A673 (cell line): ENCODE data around the gene NASP. TPM values are rescaled to one million over a fixed set of nuclear protein-coding genes. Genes with fewer than 3 reads are reported as not detected.

Source experiments
- BruUV-seq: library from RNA; stranded (reverse); fragments of 400-500 nt; replicated peaks from 2 replicates; lab custom pipeline; 2021; lab: Mats Ljungman, UMichigan
- CTCF ChIA-PET: fragments of 300-600 bp; sonication (Branson Sonifier 250); formaldehyde crosslinking; loops from one replicate; lab custom pipeline; 2022; ENCODE audit warnings: antibody characterized with exemption; lab: Charles Lee
- POLR2A ChIA-PET: fragments of 300-600 bp; sonication (Branson Sonifier 250); formaldehyde crosslinking; loops from one replicate; lab custom pipeline; 2022; ENCODE audit warnings: antibody characterized with exemption; ENCODE audit not compliant: low non-redundant PET; lab: Charles Lee
- DNase-seq: peaks from one replicate; pipeline ENCODE4 v3.0.0-alpha.2; 2015; ENCODE audit warnings: low spot score
- H3K27ac ChIP-seq: fragments of 200-600 bp; sonication (generic); 2 replicates; pipeline ENCODE4 v1.5.1; 2016; ENCODE audit warnings: mixed run types, low read depth, mild to moderate bottlenecking, mixed read lengths, antibody characterized with exemption, low read length; ENCODE audit not compliant: poor library complexity, severe bottlenecking
- H3K27me3 ChIP-seq: fragments of 200-600 bp; sonication (generic); replicated peaks from 2 replicates; pipeline ENCODE4 v1.6.1; 2017; ENCODE audit warnings: mixed run types, low read depth, mild to moderate bottlenecking, mixed read lengths, antibody characterized with exemption, low read length; ENCODE audit not compliant: insufficient read depth, poor library complexity
- H3K36me3 ChIP-seq: fragments of 200-600 bp; sonication (generic); 2 replicates; pipeline ENCODE4 v1.6.1; 2016; ENCODE audit warnings: mixed run types, mild to moderate bottlenecking, mixed read lengths, antibody characterized with exemption, low read length; ENCODE audit not compliant: insufficient read depth, poor library complexity, severe bottlenecking
- H3K4me1 ChIP-seq: fragments of 200-600 bp; sonication (generic); 2 replicates; pipeline ENCODE4 v1.6.1; 2017; ENCODE audit warnings: mixed run types, mild to moderate bottlenecking, mixed read lengths, antibody characterized with exemption, low read length; ENCODE audit not compliant: insufficient read depth, poor library complexity, severe bottlenecking
- H3K4me3 ChIP-seq: fragments of 200-600 bp; sonication (generic); 2 replicates; pipeline ENCODE4 v1.5.1; 2016; ENCODE audit warnings: low read depth, mixed run types, mild to moderate bottlenecking, mixed read lengths, low read length; ENCODE audit not compliant: poor library complexity, severe bottlenecking
- H3K9me3 ChIP-seq: fragments of 200-600 bp; sonication (generic); 2 replicates; pipeline ENCODE4 v1.6.1; 2016; ENCODE audit warnings: mixed run types, low read depth, mild to moderate bottlenecking, mixed read lengths, antibody characterized with exemption, low read length; ENCODE audit not compliant: poor library complexity, severe bottlenecking
- EZH2 ChIP-seq: fragments of 200-600 bp; sonication (generic); IDR thresholded peaks from 2 replicates; pipeline ENCODE4 v1.6.1; 2017; ENCODE audit warnings: borderline replicate concordance, low read depth, mild to moderate bottlenecking, mixed read lengths, antibody characterized with exemption, low read length; ENCODE audit not compliant: poor library complexity, severe bottlenecking
- intact Hi-C: fragments of 100-400 bp; cut with micrococcal nuclease; formaldehyde crosslinking; loops from one replicate; pipeline ENCODE4 v1.10.0; 2022; ENCODE audit not compliant: unreplicated experiment
- total RNA-seq: library from RNA; stranded (reverse); gene quantifications from 2 replicates; pipeline ENCODE4 v1.2.3, GENCODE V29; 2021
- TF ChIP-seq, protein P1 (sequence below): fragments of 300-800, 200-600 bp; sonication (generic); conservative IDR thresholded peaks from 2 replicates; pipeline ENCODE4 v1.5.1; 2017; ENCODE audit warnings: low read depth, mild to moderate bottlenecking, antibody characterized with exemption, low read length, moderate library complexity, mixed read lengths

The NASP gene
- total RNA-seq, 1 experiment from 2014 or later = 392 TPM

DNA sequence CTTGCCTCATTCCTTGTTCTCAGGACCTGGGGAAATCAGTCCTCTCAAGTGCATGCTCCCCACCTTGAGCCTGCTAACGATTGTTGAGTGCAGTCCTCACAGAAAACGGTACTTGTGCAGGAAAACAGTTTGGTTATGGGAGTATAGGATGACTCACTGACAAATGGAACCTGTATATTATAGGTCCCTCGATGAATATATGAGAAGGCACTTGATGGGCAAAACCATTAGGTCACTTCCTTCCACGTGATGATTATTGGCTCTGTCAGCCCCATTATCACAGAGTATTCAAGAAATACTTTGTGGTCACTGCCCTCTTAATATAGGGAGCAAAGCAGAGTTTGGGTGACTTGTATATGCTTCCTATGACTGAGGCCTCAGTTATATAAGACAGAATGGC is 33.8 kb downstream of the NASP start:
- intact Hi-C loops = no loop called here
- BruUV-seq = no TSS peak
- H3K36me3 ChIP-seq = peaks cover 74% of the 10 kb centered on the region
- no peak for TF ChIP-seq EZH2
- TF ChIP-seq, protein P1, sequence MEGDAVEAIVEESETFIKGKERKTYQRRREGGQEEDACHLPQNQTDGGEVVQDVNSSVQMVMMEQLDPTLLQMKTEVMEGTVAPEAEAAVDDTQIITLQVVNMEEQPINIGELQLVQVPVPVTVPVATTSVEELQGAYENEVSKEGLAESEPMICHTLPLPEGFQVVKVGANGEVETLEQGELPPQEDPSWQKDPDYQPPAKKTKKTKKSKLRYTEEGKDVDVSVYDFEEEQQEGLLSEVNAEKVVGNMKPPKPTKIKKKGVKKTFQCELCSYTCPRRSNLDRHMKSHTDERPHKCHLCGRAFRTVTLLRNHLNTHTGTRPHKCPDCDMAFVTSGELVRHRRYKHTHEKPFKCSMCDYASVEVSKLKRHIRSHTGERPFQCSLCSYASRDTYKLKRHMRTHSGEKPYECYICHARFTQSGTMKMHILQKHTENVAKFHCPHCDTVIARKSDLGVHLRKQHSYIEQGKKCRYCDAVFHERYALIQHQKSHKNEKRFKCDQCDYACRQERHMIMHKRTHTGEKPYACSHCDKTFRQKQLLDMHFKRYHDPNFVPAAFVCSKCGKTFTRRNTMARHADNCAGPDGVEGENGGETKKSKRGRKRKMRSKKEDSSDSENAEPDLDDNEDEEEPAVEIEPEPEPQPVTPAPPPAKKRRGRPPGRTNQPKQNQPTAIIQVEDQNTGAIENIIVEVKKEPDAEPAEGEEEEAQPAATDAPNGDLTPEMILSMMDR = no peak
- H3K27me3 ChIP-seq = no peaks in the 10 kb centered on the region
- ChIA-PET CTCF (no interaction called here), POLR2A (no interaction called here)
- H3K4me1 ChIP-seq = no peaks in the 10 kb centered on the region
- no peak overlapping the region for H3K4me3 ChIP-seq
- no peak for DNase-seq
- H3K9me3 ChIP-seq = no peaks in the 10 kb centered on the region
- no peak overlapping the region for H3K27ac ChIP-seq

DNA sequence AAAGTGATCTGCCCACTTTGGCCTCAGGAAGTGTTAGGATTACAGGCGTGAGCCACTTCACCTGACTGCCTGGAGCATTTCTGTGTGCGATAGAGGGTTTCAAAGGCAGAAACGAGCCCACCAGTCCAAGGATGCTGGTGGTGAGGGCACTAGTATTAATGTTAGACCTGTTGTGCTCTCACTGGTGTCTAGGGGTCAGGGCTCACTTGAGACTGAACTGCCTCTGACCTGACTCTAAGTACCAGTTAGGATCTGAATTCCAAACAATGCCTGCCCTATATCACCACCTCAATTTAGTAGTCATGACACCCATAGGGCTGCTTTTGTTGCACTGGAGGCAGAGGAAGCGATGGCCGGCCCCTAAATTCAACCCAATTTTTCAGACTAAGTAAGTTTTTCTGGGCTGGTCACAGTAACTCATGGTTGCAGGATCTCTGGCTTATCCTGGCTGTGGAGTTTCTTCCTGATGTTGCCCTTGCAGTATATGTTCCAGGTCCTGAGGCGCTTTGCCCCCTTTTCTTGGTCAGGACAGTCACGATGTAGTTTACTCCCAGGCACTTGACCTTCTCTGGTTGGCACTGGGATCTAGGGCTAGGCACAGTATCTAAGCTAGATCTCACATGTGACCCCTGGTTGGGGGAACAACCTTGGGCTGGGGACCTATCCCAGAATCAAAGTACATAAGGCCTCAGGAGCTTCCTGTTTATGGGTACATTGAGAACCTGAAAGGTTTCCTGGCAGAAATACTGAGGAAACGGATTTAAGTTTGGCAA is 35.5 kb downstream of the NASP start:
- Histone ChIP-seq H3K4me3 (no peak overlapping the region), H3K4me1 (no peaks in the 10 kb centered on the region), H3K27me3 (no peaks in the 10 kb centered on the region), H3K36me3 (peaks cover 57% of the 10 kb centered on the region), H3K27ac (peak overlapping the region; percentile 28), H3K9me3 (no peaks in the 10 kb centered on the region)
- BruUV-seq = no TSS peak
- CTCF ChIA-PET = no interaction called here
- no peak for TF ChIP-seq EZH2
- TF ChIP-seq, protein P1 = no peak
- intact Hi-C loops = no loop called here
- POLR2A ChIA-PET = no interaction called here
- no peak for DNase-seq

DNA sequence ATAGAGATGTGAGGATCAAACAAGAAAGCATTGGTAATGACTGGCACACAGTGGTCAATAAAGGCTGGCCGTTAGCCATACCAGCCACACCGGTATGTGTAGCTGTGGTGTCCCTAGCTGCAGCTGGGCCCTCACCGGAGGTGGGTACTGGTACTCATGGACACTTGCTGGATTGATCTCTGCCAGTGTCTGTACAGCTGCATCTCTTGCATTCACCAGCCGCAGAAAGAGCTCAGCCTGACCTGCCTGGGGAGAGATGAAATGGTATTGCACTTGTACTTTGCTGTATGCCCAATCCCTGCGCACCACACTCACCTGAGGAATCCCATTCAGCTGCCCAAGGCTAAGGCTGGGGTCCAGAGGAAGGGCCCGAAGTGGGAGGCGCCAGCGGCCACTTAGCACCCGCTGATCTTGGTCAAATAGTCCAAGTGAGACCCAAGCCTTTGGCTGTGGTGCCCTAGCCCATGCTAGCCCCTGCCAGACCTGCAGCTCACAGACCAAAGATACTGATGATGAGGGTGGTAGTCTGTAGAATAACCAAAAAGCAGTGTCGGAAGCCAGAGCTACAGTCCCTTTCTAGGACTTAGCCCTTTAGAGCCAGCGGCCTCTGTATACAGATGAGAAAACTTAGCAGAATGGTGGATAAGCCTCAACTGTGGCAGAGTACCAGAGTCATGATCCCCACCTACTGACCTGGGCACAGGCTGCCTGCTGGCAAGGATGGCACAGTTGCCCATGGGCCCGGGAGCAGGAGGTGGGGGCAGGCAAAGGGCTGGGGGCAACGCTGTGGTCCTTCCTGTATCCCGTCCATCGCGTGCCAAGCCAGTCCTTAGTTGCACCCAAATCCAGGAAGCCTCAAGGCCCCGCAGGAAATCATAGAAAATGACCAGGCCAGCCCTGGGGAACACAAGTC is 37.0 kb downstream of the NASP start:
- Histone ChIP-seq H3K9me3 (no peaks in the 10 kb centered on the region), H3K36me3 (peaks cover 42% of the 10 kb centered on the region), H3K4me1 (no peaks in the 10 kb centered on the region), H3K27ac (no peak overlapping the region), H3K4me3 (no peak overlapping the region), H3K27me3 (no peaks in the 10 kb centered on the region)
- BruUV-seq = no TSS peak
- CTCF ChIA-PET = no interaction called here
- intact Hi-C loops = no loop called here
- TF ChIP-seq EZH2 = no peak
- TF ChIP-seq, protein P1 = no peak
- POLR2A ChIA-PET = interaction anchor here (0.5 kb wide), 1 partner anchor 801 kb away, joined by 4 read pairs; no protein-coding TSS in a partner anchor
- DNase-seq = no peak
